ENCODE measurements around the gene SRGAP1. TPM values are rescaled to one million over a fixed set of nuclear protein-coding genes. Genes with fewer than 3 reads are reported as not detected.

SRGAP1 gene
- polyA plus RNA-seq, 1 donor from 2014 or later = 4.8 TPM

GRCh38 chr12:63805704-63806672 lies 38.5 kb upstream of the SRGAP1 start:
- TF ChIP-seq CTCF (IDR thresholded peaks at IDR 0.05; ENCODE audit: poor library complexity, severe bottlenecking) (no peak), SMC3 (conservative IDR thresholded peaks at IDR 0.05; ENCODE audit: poor library complexity) (no peak), RAD21 (conservative IDR thresholded peaks at IDR 0.05) (no peak), POLR2AphosphoS5 (IDR thresholded peaks at IDR 0.05) (no peak), REST (IDR thresholded peaks at IDR 0.05; ENCODE audit: borderline replicate concordance) (no peak), EP300 (conservative IDR thresholded peaks at IDR 0.05; ENCODE audit: poor library complexity, severe bottlenecking) (no peak), MXI1 (conservative IDR thresholded peaks at IDR 0.05; ENCODE audit: poor library complexity, severe bottlenecking) (no peak), EZH2 (IDR thresholded peaks at IDR 0.05; ENCODE audit: borderline replicate concordance, insufficient read depth, low read length, poor library complexity, severe bottlenecking) (no peak), TAF1 (IDR thresholded peaks at IDR 0.05; ENCODE audit: low read depth) (no peak)
- Histone ChIP-seq H2AFZ (ENCODE audit: low read depth, low read length) (no peak overlapping the region), H3K27ac (ENCODE audit: low read length) (no peak overlapping the region), H4K20me1 (ENCODE audit: insufficient read depth) (no peaks in the 10 kb centered on the region), H3K4me2 (ENCODE audit: low read length) (no peak overlapping the region), H3K9me2 (ENCODE audit: insufficient read depth, low read length) (no peaks in the 10 kb centered on the region), H3K79me2 (replicated peaks; ENCODE audit: insufficient read depth, low read length) (no peaks in the 10 kb centered on the region), H3K9me3 (ENCODE audit: low read length) (no peaks in the 10 kb centered on the region), H3K27me3 (ENCODE audit: insufficient read depth, low read depth, low read length) (no peaks in the 10 kb centered on the region), H3F3A (ENCODE audit: insufficient read depth, low read length, poor library complexity, severe bottlenecking) (no peaks in the 10 kb centered on the region), H3K9ac (ENCODE audit: low read length) (no peak overlapping the region), H3K4me3 (ENCODE audit: low read length) (no peak overlapping the region), H3K36me3 (ENCODE audit: insufficient read depth, low read length) (no peaks in the 10 kb centered on the region)

- no peaks in the 10 kb centered on the region for H4K20me1 ChIP-seq (ENCODE audit: insufficient read depth)
- no peak overlapping the region for H3K4me3 ChIP-seq (ENCODE audit: low read length)
- no peak overlapping the region for H3K27ac ChIP-seq (ENCODE audit: low read length)
- no peaks in the 10 kb centered on the region for H3F3A ChIP-seq (ENCODE audit: insufficient read depth, low read length, poor library complexity, severe bottlenecking)
- TF ChIP-seq CTCF (IDR thresholded peaks at IDR 0.05; ENCODE audit: poor library complexity, severe bottlenecking) (no peak), EP300 (conservative IDR thresholded peaks at IDR 0.05; ENCODE audit: poor library complexity, severe bottlenecking) (no peak), TAF1 (IDR thresholded peaks at IDR 0.05; ENCODE audit: low read depth) (no peak), MXI1 (conservative IDR thresholded peaks at IDR 0.05; ENCODE audit: poor library complexity, severe bottlenecking) (no peak), RAD21 (conservative IDR thresholded peaks at IDR 0.05) (no peak), SMC3 (conservative IDR thresholded peaks at IDR 0.05; ENCODE audit: poor library complexity) (no peak), EZH2 (IDR thresholded peaks at IDR 0.05; ENCODE audit: borderline replicate concordance, insufficient read depth, low read length, poor library complexity, severe bottlenecking) (no peak), POLR2AphosphoS5 (IDR thresholded peaks at IDR 0.05) (no peak), REST (IDR thresholded peaks at IDR 0.05; ENCODE audit: borderline replicate concordance) (no peak)
- H3K9me2 ChIP-seq (ENCODE audit: insufficient read depth, low read length) = no peaks in the 10 kb centered on the region
- H3K79me2 ChIP-seq (replicated peaks; ENCODE audit: insufficient read depth, low read length) = no peaks in the 10 kb centered on the region
- H3K9ac ChIP-seq (ENCODE audit: low read length) = no peak overlapping the region
- no peaks in the 10 kb centered on the region for H3K9me3 ChIP-seq (ENCODE audit: low read length)
- H3K27me3 ChIP-seq (ENCODE audit: insufficient read depth, low read depth, low read length) = no peaks in the 10 kb centered on the region
- no peaks in the 10 kb centered on the region for H3K36me3 ChIP-seq (ENCODE audit: insufficient read depth, low read length)
- no peak overlapping the region for H3K4me2 ChIP-seq (ENCODE audit: low read length)
- H2AFZ ChIP-seq (ENCODE audit: low read depth, low read length) = no peak overlapping the region
Observed at GRCh38 chr12:63808631-63809030, 35.9 kb upstream of the SRGAP1 start.

All from neural cell (in vitro differentiated cells).